HPDE6-E6E7 (cell line): ENCODE data around the gene DOP1A.

ENCODE experiments used
- DNase-seq: peaks from one replicate; pipeline ENCODE4 v3.0.0; 2011; ENCODE audit warnings: missing footprints; ENCODE audit errors: extremely low spot score

DOP1A gene

DNA sequence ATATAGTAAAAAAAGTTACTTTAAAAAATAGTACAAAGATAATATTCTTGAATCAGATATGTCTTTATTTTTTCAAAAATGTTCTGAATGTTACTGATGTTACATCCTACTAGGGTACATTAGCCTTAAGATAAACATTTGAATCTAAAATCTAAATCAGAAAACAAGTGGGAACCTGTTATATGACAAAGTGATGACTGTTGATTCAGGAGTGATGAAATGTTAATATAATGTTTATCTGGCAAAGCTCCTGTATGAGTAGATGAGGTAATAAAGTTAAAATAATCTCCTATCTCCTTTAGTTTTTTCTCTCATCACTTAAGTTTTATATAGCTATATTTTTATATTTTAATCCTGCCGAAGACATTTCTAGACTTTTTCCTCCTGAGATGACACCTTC lies 4.2 kb downstream of the DOP1A start:
- peak; percentile 27 for DNase-seq

DNA sequence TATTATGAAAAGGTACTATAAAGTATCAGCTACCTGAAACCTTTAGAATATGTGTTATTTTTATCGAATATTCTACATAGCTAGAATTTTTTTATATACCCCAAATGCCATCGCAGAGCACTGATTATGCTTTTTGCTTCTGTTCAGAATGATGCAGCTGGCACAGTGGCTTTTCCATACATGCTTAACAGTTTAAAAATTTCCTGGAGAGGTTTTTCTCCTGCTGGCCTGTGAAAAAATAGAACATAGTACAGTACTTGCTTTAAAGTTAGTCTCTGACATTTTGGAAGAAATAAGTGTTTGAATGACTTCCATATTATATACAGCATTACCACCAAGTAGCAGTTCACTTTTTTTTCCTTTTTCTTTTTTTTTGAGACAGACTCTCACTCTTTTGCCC lies 5.3 kb downstream of the DOP1A start:
- DNase-seq: no peak

DNA sequence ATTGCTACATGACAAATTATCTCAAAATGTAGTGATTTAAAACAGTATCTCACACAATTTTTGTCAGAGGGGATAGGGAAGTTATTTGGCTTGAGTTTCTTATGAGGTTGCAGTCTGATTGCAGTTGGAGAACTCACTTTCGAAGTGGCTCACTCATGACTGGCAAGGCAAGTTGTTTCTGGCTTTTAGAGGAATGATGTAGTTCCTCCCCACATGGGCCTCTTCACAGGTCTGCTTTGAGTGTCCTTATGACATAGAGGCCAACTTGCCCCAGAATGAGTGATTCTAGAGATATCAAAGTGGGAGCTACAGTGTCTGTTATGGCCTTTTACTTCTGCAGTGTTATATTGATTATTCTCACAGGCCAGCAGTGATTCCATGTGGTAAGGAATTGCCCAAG lies 6.1 kb downstream of the DOP1A start:
- DNase-seq: no peak

DNA sequence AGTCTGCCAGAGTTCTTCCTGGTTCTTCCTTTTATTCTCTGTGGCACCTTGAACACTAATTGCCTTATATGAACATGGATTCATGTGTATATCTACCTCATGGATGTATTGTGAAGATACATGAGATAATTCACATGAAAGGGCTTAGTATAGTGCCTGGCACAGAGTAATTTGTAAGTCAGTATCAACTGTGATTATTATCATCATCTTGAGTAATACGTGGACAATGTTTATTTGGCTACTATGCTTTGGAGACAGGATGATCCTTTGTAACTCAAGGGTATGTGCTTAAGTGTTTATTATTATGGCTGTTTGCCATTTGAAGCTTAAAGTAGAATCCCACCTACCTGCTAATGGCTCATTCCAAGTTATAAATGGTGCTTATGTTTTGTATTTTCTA lies 16.0 kb downstream of the DOP1A start:
- no peak for DNase-seq

DNA sequence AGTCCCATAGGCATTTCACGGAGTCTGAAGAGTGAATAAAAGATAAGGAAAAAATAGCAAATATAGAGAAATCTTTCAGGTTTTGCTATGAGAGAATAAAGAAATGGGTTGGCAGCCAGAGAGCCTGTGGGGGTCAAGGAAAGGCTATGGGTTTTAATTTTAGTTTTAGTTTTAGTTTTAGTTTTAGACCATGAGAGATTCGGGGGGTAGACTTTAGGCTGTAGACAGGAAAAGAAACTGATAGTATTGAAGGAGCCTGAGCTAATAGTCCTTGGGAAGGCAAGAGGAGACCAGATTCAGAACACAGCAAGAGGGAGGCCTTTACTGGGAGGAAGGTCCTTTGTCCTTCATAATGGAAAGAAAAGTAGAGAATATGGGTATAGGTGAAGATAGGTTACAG lies 19.3 kb downstream of the DOP1A start:
- no peak for DNase-seq

DNA sequence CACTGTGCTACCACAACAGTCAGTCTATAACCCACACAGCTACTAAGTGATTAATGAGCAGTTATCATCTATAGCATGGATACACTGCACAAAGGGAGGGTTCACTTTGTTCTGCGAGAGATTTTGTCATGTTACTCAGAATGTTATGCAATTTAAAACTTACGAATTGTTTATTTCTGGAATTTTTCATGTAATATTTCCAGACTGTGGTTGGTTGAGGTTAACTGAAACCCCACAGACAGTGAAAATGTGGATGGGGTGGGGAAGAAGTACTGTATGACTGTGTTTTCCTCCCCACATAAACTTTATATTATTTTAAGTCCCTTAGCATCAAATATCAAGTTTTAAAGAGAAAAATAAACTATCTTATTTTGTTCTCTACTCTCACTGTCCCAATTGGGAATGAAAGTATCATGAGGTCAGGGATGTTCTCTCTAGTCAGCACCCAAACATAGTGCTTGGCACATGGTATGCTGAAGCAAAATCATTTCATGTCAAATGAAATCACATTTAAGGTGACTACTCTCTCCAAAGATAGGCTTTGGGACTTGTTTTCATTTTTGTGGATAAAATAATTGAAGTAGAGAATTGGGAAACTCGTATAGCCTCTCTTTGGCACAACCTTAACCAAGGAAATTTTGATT lies 25.4 kb downstream of the DOP1A start:
- no peak for DNase-seq

DNA sequence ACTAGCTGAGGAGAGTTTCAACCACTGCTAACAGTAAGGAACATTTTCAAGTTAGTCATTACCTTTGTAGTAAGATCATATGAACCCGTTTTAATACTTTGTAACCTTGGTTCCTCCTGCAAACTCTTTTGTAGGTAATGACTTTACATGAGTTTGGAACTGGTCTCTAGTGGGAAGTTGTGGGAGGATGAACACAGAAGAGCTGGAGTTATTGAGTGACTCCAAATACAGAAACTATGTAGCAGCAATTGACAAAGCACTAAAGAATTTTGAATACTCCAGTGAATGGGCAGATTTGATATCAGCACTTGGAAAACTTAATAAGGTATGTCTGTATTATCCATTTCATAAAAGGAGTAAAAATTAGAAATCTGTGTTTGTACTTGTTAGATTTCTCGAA lies 29.3 kb downstream of the DOP1A start:
- no peak for DNase-seq

DNA sequence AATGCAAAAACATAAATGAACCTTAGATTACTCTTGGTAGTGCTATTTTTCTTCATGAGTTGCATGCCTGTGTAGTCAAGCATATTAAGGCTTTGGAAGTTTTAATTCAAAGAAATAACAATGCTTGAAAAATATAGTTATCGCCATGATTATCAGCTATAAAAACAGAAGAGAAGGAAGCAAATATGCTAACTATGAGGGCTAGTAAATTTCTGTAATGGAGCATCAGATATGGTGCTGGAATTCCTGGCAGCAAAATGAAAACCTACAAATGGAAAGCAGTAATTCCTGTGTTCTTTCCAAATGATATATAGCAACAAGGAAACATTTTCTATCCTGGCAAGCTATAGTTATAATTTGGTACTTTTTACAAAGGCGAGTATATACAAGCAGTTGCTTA lies 29.7 kb downstream of the DOP1A start:
- no peak for DNase-seq

DNA sequence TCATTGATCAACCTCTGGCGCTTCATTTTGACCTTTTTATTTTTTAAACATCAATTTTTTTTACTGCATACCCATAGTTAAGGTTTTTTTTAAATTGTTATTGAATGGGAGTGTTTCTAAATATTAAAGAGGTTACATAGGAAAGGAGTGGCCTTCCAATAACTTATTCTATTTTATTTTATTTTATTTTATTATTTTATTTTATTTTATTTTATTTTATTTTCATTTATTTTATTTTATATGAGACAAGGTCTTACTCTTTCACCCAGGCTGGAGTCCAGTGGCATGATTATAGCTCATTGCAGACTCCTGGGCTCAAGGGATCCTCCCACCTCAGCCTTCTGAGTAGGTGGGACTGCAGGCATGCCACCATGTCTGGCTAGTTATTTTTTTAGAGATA lies 30.2 kb downstream of the DOP1A start:
- no peak for DNase-seq

DNA sequence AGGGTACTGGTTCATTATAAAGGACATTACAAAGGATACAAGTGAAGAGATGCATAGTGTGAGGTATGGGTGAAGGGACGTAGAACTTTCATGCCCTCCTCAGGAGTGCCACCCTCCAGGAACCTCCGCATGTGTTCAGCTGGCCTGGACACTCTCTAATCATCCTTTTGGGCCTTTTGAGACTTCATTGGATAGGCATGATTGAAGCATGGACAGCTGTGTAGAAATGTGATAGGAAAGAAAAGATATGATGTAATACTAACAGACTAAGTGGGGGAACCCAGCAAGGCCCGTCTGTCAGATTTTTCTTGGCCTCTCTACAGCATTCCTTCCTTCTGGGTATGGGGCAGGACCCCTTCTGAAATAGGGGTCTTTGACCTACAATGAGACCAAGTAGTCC lies 31.1 kb downstream of the DOP1A start:
- DNase-seq: no peak

DNA sequence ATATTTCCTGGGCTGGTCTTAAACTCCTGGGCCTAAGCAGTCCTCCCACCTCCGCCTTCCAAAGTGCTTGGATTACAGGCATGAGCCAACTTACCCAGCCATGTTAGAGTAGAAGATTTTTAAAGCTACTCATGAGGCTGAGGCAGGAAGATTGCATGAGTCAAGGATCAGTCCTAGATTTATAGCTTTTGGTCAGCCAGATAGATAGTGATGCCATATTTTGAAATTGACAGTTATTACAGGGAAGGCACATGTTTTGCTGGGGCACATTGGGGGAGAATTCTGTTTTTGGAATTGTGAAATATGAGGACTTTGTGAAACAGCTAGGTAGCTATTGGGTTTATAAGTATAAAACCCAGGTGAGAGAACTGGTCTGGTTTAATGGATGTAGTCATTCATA lies 40.9 kb downstream of the DOP1A start:
- no peak for DNase-seq

DNA sequence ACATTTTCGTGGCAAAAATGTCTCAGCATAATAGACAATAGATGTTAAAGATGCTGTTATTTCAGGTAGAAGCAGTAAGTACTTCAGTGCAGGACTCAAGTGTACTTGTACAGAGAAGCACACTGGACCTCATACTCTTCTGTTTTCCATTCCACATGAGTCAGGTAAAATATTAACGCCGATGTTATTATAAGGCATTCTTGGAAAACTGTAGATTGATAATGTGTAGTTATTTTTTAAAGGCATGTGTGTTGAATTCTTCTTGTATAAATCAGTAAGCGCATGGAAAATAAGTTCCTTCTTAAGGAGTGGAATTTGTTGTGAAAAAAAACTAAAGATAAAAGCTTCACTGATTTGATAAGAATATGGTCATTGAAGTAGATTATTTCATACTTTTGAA lies 45.8 kb downstream of the DOP1A start:
- no peak for DNase-seq

DNA sequence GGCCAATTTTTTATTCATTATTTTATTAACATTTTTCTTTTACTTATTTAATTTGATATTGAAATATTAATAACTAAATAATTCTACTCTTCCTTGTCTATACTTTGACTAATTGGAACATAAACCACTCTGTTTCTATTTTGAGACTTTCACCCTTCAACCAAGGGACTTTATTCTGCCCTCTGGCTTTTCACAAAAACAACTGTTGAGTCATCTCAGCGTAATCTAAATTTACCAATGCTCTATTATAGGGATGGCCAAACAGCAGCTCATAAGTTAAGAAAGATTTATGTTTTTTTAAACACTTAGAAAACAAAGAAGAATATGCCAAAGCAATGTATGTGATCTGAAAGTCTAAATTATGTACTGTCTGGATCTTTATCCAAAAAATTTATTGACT lies 46.7 kb downstream of the DOP1A start:
- no peak for DNase-seq

DNA sequence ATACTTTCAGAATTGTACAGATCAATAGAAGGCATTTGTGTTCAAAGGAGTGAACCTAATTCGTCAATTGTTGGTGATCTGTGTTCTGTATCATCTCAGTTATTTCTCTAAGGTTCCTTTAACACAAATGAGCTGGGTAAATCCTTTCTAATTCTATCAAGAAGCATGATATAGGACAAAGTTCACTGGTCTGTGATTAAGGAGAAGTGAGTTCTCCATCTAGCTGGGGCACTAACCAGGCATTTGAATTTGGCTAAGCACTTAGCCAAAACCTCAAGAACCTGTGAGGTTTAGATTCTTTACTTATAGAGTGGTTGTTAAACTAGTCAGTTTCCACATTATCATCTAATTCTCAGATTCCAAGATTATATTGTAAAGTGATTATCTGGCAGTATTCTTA lies 50.3 kb downstream of the DOP1A start:
- no peak for DNase-seq

DNA sequence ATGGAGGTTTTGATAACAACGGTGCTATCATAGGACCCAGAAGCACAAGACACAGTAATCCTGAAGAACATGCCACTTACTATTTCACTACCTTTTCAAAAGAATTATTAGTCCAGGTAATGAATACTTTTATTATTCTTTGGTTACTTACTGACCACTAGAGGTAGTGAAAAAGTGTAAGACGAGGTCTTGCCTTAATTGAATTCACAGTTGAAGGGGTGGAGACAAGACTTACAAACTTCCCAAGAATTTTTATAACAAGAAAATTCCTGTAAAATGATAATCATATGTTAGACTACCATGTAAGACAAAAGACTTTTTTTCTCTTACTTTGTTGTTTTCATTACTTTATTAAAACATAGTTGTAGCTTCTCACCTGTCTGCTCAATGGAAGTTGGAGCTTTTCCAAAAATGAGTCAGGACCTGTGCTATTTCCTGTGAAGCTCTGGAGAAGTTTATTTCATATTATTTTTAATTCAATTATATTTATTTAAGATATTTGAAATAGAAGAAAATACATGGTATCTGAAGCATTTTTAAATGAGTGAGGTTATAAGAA lies 52.4 kb downstream of the DOP1A start:
- no peak for DNase-seq

DNA sequence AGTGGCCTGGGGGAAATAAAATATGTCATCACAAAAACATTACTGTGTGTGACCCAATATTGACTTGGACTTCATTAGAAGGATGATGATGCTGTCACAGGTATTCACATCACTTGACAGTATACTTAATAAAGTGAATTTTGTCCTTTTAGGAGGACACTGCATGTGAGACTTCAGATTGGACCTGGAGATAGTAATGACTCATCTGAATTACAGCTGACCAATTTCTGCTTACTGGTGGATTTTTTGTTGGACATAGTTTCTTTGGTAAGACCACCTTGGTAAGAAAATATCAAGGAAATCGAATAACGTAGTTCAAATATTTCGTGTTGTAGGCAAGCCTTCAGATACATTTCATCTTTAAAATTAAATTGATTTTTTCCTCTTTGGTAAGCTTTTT lies 57.1 kb downstream of the DOP1A start:
- no peak for DNase-seq

DNA sequence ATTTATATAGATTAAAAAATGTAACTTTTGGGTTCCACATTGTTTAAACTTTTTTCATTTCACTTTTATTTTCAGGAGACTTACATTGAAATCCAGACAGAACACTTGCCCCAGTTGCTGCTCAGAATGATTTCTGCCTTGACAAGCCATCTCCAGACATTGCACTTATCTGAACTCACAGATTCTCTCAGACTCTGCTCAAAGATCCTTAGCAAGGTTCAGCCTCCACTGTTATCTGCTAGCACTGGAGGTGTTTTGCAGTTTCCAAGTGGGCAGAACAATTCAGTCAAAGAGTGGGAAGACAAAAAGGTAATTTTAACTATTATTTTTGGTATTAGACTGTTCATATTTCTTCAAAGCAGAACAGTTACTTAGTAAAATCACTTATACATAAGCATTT lies 58.0 kb downstream of the DOP1A start:
- no peak for DNase-seq

DNA sequence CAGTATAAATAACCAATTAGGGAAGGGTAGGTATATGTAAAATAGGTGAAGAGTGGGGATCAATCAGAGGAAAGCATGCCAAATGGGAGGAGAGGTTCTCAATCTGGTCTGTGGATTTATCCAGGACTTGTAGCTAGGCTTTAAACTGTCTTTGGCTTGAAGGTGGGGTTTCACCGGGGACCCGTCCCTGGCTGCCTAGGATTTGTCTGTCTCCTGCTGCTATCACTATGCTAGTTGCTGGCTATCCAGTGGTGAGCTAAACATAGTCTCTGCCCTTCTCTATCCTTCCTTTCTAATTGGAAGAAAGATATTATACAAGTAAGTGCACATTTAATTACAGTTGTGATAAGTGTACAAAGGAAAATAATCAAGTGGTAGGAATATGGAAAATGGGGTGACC lies 58.8 kb downstream of the DOP1A start:
- no peak for DNase-seq

DNA sequence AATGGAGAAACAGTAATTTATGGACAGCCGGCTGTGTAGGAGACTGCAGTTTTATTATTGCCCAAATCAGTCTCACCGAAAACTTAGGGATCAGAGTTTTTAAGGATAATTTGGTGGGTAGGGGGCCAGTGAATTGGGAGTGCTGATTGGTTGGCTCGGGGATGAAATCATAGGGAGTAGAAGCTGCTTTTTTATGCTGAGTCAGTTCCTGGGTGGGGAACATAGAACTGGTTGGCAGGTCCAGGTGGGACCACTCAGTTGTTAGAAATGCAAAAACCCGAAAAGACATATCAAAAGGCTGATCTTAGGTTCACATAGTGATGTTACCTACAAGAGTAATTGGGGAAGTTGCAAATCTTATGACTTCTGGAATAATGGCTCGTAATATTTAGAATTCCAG lies 59.3 kb downstream of the DOP1A start:
- no peak for DNase-seq

DNA sequence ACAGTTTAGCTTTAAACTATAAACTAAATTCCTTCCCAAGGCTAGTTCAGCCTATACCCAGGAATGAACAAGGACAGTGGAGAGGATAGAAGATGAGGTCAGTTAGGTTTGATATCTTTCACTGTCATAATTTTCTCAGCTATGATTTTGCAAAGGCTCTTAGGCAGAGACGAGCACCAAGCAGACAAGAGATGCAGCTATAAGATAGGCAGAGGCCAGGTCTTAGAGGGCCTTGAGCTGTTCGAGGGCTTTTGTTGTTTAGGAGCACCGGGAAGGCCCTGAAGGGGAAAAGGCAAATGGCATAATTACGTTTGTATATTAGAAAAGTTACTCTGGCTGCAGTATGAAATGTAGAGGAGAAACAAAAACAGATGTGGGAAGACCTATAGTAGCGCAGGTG lies 59.8 kb downstream of the DOP1A start:
- no peak for DNase-seq

DNA sequence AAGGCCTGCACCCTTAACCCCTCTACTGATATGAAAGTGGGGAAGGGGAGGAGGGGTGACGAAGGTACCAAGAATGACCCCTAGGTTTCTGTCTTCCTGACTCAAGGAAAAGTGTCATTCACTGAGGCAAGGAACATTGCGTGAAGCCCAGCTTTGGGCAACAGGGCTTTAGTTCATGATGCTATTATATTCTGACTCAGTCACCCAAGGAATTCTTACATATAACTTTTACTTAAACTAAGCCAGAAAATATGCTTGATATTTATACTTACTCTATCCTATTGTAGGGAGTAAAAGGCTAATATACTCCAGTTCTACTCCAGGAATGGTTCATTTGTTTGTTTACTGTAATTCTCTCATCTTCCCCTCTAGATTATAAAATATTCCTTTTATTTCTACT lies 60.5 kb downstream of the DOP1A start:
- DNase-seq: no peak

DNA sequence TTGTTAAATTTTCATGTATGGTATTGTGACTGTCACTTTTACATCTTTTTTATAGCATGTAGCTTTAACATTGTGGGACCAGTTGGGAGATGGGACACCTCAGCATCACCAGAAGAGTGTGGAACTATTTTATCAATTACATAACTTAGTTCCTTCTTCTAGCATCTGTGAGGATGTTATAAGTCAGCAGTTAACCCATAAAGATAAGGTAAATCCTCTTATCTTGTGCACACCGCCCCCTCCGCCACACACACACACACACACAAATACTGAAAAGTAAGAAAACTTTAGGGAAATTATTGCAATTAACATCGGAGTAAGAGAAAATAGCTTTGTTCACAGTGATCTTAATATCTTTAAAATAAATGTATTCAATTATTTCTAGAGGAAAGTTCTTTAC lies 64.7 kb downstream of the DOP1A start:
- no peak for DNase-seq

DNA sequence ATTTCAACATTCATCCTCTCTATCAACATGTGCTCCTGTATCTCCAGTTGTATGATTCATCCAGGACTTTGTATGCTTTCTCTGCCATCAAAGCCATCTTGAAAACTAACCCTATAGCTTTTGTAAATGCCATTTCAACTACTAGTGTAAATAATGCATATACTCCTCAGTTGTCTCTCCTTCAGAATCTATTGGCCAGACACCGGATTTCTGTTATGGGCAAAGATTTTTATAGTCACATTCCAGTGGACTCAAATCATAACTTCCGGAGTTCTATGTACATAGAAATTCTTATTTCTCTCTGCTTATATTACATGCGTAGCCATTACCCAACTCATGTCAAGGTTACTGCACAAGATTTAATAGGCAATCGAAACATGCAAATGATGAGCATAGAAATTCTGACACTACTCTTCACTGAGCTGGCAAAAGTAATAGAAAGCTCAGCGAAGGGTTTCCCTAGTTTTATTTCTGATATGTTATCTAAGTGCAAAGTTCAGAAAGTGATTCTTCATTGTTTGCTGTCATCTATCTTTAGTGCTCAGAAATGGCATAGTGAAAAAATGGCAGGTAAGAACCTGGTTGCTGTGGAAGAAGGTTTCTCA lies 70.7 kb downstream of the DOP1A start:
- no peak for DNase-seq

DNA sequence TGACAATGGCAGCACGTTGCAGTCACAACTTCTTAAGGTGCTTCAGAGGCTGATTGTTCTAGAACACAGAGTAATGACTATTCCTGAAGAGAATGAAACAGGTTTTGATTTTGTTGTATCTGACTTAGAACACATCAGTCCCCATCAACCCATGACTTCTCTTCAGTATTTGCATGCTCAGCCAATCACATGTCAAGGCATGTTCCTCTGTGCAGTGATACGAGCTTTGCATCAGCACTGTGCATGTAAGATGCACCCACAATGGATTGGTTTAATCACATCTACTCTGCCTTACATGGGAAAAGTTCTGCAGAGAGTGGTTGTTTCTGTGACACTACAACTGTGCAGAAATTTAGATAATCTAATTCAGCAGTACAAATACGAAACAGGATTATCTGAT lies 71.3 kb downstream of the DOP1A start:
- DNase-seq: no peak
